ENCODE results near the gene SORCS2. TPM values are rescaled to one million over a fixed set of nuclear protein-coding genes. Genes with fewer than 3 reads are reported as not detected.

SORCS2 gene
- total and polyA plus RNA-seq, 2 of the 13 experiments (the other 11 are each of a cell fraction or from before 2014, with no cell fraction given), result 0.82 to 1.0 TPM

DNA sequence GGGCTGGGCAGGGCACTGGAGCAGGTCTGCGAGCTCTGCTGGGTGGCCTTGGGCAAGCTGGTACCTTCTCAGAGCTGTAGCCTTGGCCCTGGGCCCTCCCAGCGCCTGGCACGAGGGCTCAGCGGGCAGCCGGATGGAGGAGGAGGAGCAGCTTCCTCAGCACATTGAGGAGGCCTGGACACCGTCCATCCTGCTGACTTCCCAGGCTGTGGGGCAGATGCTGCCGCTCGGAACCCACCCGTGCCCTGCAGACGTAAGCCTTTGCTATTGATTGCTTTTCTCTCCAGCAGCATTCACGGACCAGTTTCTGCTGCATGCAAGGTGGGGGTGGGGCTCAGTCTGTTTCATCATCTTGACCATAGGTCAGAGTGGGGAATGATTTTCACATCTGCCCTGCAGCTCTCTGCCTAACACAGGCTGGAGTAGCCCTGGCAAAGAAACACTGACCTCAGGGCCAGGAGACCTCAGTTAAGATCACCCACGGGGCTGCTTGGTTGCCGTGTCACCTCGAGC lies 323.1 kb downstream of the SORCS2 start (continued):
- TF ChIP-seq HOXA9 (CRISPR knock-in tag; IDR thresholded peaks at IDR 0.05; ENCODE audit: borderline replicate concordance) (no peak), ZNF691 (CRISPR knock-in tag; IDR thresholded peaks at IDR 0.05; ENCODE audit: borderline replicate concordance, low read depth) (no peak), ZBTB43 (CRISPR knock-in tag; conservative IDR thresholded peaks at IDR 0.05) (no peak), ZNF318 (CRISPR knock-in tag; IDR thresholded peaks at IDR 0.05) (no peak), XRCC5 (optimal IDR thresholded peaks at IDR 0.05; ENCODE audit: low read length) (no peak), HINFP (CRISPR knock-in tag; IDR thresholded peaks at IDR 0.05; ENCODE audit: low read depth) (no peak), ZNF563 (CRISPR knock-in tag; IDR thresholded peaks at IDR 0.05) (peak; percentile 57; the same call in 1 of the 2 replicates), GFI1 (CRISPR knock-in tag; IDR thresholded peaks at IDR 0.05; ENCODE audit: borderline replicate concordance) (no peak), RARA (CRISPR knock-in tag; IDR thresholded peaks at IDR 0.05) (peak; percentile 57), SP2 (CRISPR knock-in tag; IDR thresholded peaks at IDR 0.05) (0 out of 2 replicates have a peak, but pooled peaks have one; percentile 20), ZNF792 (CRISPR knock-in tag; IDR thresholded peaks at IDR 0.05) (no peak), E2F5 (CRISPR knock-in tag; conservative IDR thresholded peaks at IDR 0.05) (no peak), SRF (IDR thresholded peaks at IDR 0.05; ENCODE audit: low read depth, low read length) (no peak), ZNF44 (CRISPR knock-in tag; IDR thresholded peaks at IDR 0.05) (peak; percentile 100), TP53 (CRISPR knock-in tag; conservative IDR thresholded peaks at IDR 0.05) (no peak), SETDB1 (CRISPR knock-in tag; IDR thresholded peaks at IDR 0.05; ENCODE audit: borderline replicate concordance) (no peak), HMG20B (CRISPR knock-in tag; conservative IDR thresholded peaks at IDR 0.05) (no peak)
